ENCODE measurements around the gene TUBB6. TPM values are rescaled to one million over a fixed set of nuclear protein-coding genes. Genes with fewer than 3 reads are reported as not detected.

TUBB6 gene
- total RNA-seq, 4 donors from 2014 or later = 20.7 to 111 (median 50.5) TPM

DNA sequence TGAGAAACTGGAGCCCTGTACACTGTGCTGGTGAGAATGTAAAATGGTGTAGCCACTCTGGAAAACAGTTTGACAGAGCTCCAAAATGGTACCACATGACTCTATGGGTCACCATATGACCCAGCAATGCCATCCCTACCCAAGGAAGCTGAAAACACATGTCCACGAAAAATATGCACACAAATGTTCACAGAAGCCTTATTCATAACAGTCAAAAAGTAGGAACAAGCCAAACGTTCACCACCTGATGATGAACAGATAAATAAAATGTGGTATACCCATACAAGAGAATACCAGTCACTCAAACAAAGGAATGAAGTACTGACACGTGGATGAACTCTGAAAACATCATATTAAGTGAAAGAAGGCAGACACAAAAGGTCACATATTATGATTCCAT lies 64.4 kb downstream of the TUBB6 start:
- Histone ChIP-seq H3K36me3 (peaks cover 0 to 19% (median under 1%) of the 10 kb centered on the region in 3 donors), H3K27me3 (no peaks in the 10 kb centered on the region), H3K4me1 (peaks cover 0 to 55% (median 2%) of the 10 kb centered on the region in 4 donors), H3K4me3 (no peak overlapping the region), H3K9me3 (no peaks in the 10 kb centered on the region), H3K27ac (peak overlapping the region in 1 of 4 donors; percentile 43)
- TF ChIP-seq, protein P1, sequence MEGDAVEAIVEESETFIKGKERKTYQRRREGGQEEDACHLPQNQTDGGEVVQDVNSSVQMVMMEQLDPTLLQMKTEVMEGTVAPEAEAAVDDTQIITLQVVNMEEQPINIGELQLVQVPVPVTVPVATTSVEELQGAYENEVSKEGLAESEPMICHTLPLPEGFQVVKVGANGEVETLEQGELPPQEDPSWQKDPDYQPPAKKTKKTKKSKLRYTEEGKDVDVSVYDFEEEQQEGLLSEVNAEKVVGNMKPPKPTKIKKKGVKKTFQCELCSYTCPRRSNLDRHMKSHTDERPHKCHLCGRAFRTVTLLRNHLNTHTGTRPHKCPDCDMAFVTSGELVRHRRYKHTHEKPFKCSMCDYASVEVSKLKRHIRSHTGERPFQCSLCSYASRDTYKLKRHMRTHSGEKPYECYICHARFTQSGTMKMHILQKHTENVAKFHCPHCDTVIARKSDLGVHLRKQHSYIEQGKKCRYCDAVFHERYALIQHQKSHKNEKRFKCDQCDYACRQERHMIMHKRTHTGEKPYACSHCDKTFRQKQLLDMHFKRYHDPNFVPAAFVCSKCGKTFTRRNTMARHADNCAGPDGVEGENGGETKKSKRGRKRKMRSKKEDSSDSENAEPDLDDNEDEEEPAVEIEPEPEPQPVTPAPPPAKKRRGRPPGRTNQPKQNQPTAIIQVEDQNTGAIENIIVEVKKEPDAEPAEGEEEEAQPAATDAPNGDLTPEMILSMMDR (IDR thresholded peaks at IDR 0.05) = no peak
- no peak for TF ChIP-seq POLR2A (IDR thresholded peaks at IDR 0.05)
- DNase-seq = no peak

DNA sequence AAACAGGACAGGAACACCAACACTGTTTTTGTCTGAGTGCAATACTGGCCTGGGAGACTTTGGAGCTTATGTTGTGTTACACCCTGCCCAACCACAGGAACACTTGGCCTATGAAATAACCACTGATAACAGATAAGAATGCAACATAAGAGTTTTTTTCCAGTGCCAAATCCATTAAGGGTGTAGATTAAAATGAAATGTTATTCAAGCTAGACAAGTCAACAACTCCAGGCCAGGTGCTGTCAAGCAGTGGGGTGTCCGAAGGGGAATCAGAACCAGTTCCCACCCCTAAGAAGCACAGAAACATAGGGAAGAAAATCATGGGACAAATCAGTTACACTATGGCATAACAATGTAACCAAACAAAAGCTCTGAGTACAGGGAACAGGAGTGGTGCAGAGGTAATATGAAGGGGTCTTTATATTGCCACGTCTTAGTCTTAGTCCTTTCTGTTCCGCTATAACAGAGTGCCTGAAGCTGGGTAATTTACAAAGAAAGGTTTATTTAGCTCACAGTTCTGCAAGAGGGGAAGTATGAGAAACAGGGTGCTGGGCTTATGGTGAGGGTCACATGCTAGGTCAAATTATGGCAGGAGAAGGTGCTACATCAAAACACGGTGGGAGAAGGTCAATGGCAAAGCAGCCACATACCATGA lies 65.2 kb downstream of the TUBB6 start:
- Histone ChIP-seq H3K4me3 (no peak overlapping the region), H3K27ac (peak overlapping the region in 2 of 4 donors; percentile 28 to 43), H3K27me3 (no peaks in the 10 kb centered on the region), H3K4me1 (peaks cover 0 to 46% (median 2%) of the 10 kb centered on the region in 4 donors), H3K36me3 (peaks cover 0 to 11% (median 0%) of the 10 kb centered on the region in 3 donors), H3K9me3 (no peaks in the 10 kb centered on the region)
- TF ChIP-seq, protein P1 (IDR thresholded peaks at IDR 0.05) = no peak
- TF ChIP-seq POLR2A (IDR thresholded peaks at IDR 0.05) = no peak
- peak in 1 of 3 donors; percentile 46 for DNase-seq

DNA sequence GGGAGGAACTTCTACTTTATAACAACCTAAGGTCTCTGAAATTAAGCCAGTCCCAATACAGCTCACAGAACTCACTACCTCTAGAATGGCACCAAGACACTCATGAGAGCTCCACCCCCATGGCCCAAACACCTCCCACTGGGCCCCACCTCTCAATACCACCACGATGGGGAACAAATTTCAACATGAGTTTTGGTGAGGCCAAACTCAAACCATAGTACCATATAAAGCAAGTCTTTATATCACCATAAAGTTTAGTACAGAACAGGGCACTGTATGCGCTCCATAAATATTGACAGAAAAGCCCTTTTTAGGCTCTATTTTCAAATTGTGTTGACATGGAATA lies 65.7 kb downstream of the TUBB6 start:
- peaks cover 0 to 46% (median 2%) of the 10 kb centered on the region in 4 donors for H3K4me1 ChIP-seq
- H3K27ac ChIP-seq = peak overlapping the region in 2 of 4 donors; percentile 28 to 43
- TF ChIP-seq POLR2A (IDR thresholded peaks at IDR 0.05) = no peak
- TF ChIP-seq, protein P1 (IDR thresholded peaks at IDR 0.05) = no peak
- no peaks in the 10 kb centered on the region for H3K9me3 ChIP-seq
- H3K36me3 ChIP-seq = peaks cover 0 to 6% (median 0%) of the 10 kb centered on the region in 3 donors
- DNase-seq = peak in 1 of 3 donors; percentile 13
- no peaks in the 10 kb centered on the region for H3K27me3 ChIP-seq
- no peak overlapping the region for H3K4me3 ChIP-seq

DNA sequence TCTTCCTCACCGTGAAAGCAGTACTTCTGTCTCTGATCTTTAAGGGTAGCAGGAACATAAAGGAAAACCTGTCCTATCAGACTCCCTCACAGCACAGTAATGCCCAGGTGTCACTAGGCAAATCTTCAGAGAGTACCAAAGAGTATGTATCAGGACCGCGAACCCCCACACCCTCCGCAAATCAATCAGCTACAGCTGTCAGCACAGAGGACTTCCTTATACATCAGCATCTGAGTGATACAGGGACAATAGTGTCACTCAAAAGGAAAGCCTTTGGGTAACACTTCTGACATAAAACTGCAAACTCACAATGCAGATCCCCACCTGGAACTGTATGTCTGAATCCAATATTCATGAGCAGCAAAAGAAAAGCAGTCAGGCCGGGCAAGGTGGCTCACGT lies 66.4 kb downstream of the TUBB6 start:
- Histone ChIP-seq H3K4me3 (no peak overlapping the region), H3K27me3 (no peaks in the 10 kb centered on the region), H3K4me1 (peaks cover 0 to 46% (median 2%) of the 10 kb centered on the region in 4 donors), H3K36me3 (no peaks in the 10 kb centered on the region), H3K27ac (peak overlapping the region in 1 of 4 donors; percentile 43), H3K9me3 (no peaks in the 10 kb centered on the region)
- peak in 1 of 3 donors; percentile 40 for DNase-seq
- no peak for TF ChIP-seq POLR2A (IDR thresholded peaks at IDR 0.05)
- TF ChIP-seq, protein P1 (IDR thresholded peaks at IDR 0.05) = no peak

Small RNAs within 50 kb of the gene (small RNA-seq; reads per million reads assigned to genes)
- 0 reads per million in 2 donors for gene RNU6-170P

Other genes with a start within 250 kb of the TUBB6 start
- not detected for gene ANKRD62, start 214.4 kb upstream of the TUBB6 start, total RNA-seq
- gene CIDEA, start 53.9 kb upstream of the TUBB6 start, total RNA-seq = not detected
- gene AFG3L2, start 69.0 kb downstream of the TUBB6 start, total RNA-seq = 100 to 1,000 TPM in 2 of 4 donors, 10 to 100 TPM in 2; 47.9 to 111 (median 94.8) TPM
- under 1 TPM in 1 of 4 donors, not detected in 3; 0.70 TPM for gene PRELID3A, start 99.7 kb downstream of the TUBB6 start, total RNA-seq

Data from Peyer's patch (tissue), 4 donors.